ENCODE data around the gene CDC42EP1. TPM values are rescaled to one million over a fixed set of nuclear protein-coding genes. Genes with fewer than 3 reads are reported as not detected.
A peak's percentile ranks its signal among the peaks of the same experiment; 100 is the strongest.

Gene CDC42EP1
- total RNA-seq, 1 donor, result 35.5 TPM

GRCh38 chr22:37616201-37617083 is 56.2 kb downstream of the CDC42EP1 start:
- H2AFZ ChIP-seq (ENCODE audit: low read length), result no peak overlapping the region
- H3K4me3 ChIP-seq (ENCODE audit: insufficient read depth, low read length), result no peak overlapping the region
- no peak overlapping the region for H3K27ac ChIP-seq (ENCODE audit: low read depth, low read length)
- TF ChIP-seq CTCF (IDR thresholded peaks at IDR 0.05; ENCODE audit: extremely low read depth, low read depth, low read length), result no peak
- H4K20me1 ChIP-seq (ENCODE audit: insufficient read depth, low read length), result peaks cover 4% of the 10 kb centered on the region
- H3K4me2 ChIP-seq (ENCODE audit: insufficient read depth, low read length), result no peak overlapping the region
- DNase-seq (ENCODE audit: insufficient read length, low spot score, missing footprints), result peak; percentile 85
- peaks cover 42% of the 10 kb centered on the region for H3K36me3 ChIP-seq (ENCODE audit: insufficient read depth, low read length)
- no peaks in the 10 kb centered on the region for H3K27me3 ChIP-seq (ENCODE audit: insufficient read depth, low read length)
- peaks cover 8% of the 10 kb centered on the region for H3K79me2 ChIP-seq (ENCODE audit: insufficient read depth, low read length)
- peaks cover 6% of the 10 kb centered on the region for H3K4me1 ChIP-seq (ENCODE audit: insufficient read depth, low read length)
- no peaks in the 10 kb centered on the region for H3K9me3 ChIP-seq (ENCODE audit: low read depth, low read length)

- TF ChIP-seq CTCF (IDR thresholded peaks at IDR 0.05; ENCODE audit: extremely low read depth, low read depth, low read length), result no peak
- H3K4me3 ChIP-seq (ENCODE audit: insufficient read depth, low read length), result no peak overlapping the region
- DNase-seq (ENCODE audit: insufficient read length, low spot score, missing footprints), result peak; percentile 52
- no peak overlapping the region for H2AFZ ChIP-seq (ENCODE audit: low read length)
- peaks cover 4% of the 10 kb centered on the region for H4K20me1 ChIP-seq (ENCODE audit: insufficient read depth, low read length)
- H3K4me2 ChIP-seq (ENCODE audit: insufficient read depth, low read length), result no peak overlapping the region
- no peaks in the 10 kb centered on the region for H3K27me3 ChIP-seq (ENCODE audit: insufficient read depth, low read length)
- H3K9me3 ChIP-seq (ENCODE audit: low read depth, low read length), result no peaks in the 10 kb centered on the region
- H3K79me2 ChIP-seq (ENCODE audit: insufficient read depth, low read length), result peaks cover 6% of the 10 kb centered on the region
- peaks cover 4% of the 10 kb centered on the region for H3K4me1 ChIP-seq (ENCODE audit: insufficient read depth, low read length)
- no peak overlapping the region for H3K27ac ChIP-seq (ENCODE audit: low read depth, low read length)
- peaks cover 44% of the 10 kb centered on the region for H3K36me3 ChIP-seq (ENCODE audit: insufficient read depth, low read length)
Measured at GRCh38 chr22:37617431-37617830, 57.2 kb downstream of the CDC42EP1 start.

GRCh38 chr22:37618072-37618656 is 57.9 kb downstream of the CDC42EP1 start:
- peak; percentile 66 for DNase-seq (ENCODE audit: insufficient read length, low spot score, missing footprints)
- Histone ChIP-seq H4K20me1 (ENCODE audit: insufficient read depth, low read length) (peaks cover 4% of the 10 kb centered on the region), H2AFZ (ENCODE audit: low read length) (no peak overlapping the region), H3K4me1 (ENCODE audit: insufficient read depth, low read length) (peaks cover 1% of the 10 kb centered on the region), H3K27ac (ENCODE audit: low read depth, low read length) (no peak overlapping the region), H3K4me2 (ENCODE audit: insufficient read depth, low read length) (no peak overlapping the region), H3K4me3 (ENCODE audit: insufficient read depth, low read length) (no peak overlapping the region), H3K27me3 (ENCODE audit: insufficient read depth, low read length) (no peaks in the 10 kb centered on the region), H3K79me2 (ENCODE audit: insufficient read depth, low read length) (no peaks in the 10 kb centered on the region), H3K9me3 (ENCODE audit: low read depth, low read length) (no peaks in the 10 kb centered on the region), H3K36me3 (ENCODE audit: insufficient read depth, low read length) (peaks cover 44% of the 10 kb centered on the region)
- TF ChIP-seq CTCF (IDR thresholded peaks at IDR 0.05; ENCODE audit: extremely low read depth, low read depth, low read length), result no peak

GRCh38 chr22:37618674-37619073 is 58.4 kb downstream of the CDC42EP1 start:
- peak; percentile 45 for DNase-seq (ENCODE audit: insufficient read length, low spot score, missing footprints)
- Histone ChIP-seq H4K20me1 (ENCODE audit: insufficient read depth, low read length) (peaks cover 4% of the 10 kb centered on the region), H3K36me3 (ENCODE audit: insufficient read depth, low read length) (peaks cover 47% of the 10 kb centered on the region), H3K4me3 (ENCODE audit: insufficient read depth, low read length) (no peak overlapping the region), H3K27me3 (ENCODE audit: insufficient read depth, low read length) (no peaks in the 10 kb centered on the region), H3K4me1 (ENCODE audit: insufficient read depth, low read length) (no peaks in the 10 kb centered on the region), H3K27ac (ENCODE audit: low read depth, low read length) (no peak overlapping the region), H2AFZ (ENCODE audit: low read length) (no peak overlapping the region), H3K4me2 (ENCODE audit: insufficient read depth, low read length) (no peak overlapping the region), H3K9me3 (ENCODE audit: low read depth, low read length) (no peaks in the 10 kb centered on the region), H3K79me2 (ENCODE audit: insufficient read depth, low read length) (no peaks in the 10 kb centered on the region)
- TF ChIP-seq CTCF (IDR thresholded peaks at IDR 0.05; ENCODE audit: extremely low read depth, low read depth, low read length), result no peak
